ENCODE measurements around the gene MRTO4. TPM values are rescaled to one million over a fixed set of nuclear protein-coding genes. Genes with fewer than 3 reads are reported as not detected.
"Not testable (repeated sequence)": the region's sequence is repeated elsewhere in the genome, so short reads cannot be mapped to it uniquely, and the experiment has no call there.

Gene MRTO4
- total RNA-seq, 4 donors from 2014 or later = 16.4 to 33.0 (median 19.5) TPM

GRCh38 chr1:19239876-19240275, 11.7 kb upstream of the MRTO4 start:
- WGBS, 2 donors = 83 to 91% methylated on average over 7 of the region's 7 CpGs
- DNase-seq (ENCODE audit: low spot score in 2 of 2) = no peak
- Histone ChIP-seq H3K36me3 (peaks cover 0 to 99% (median 28%) of the 10 kb centered on the region in 3 donors), H3K27ac (no peak overlapping the region), H3K4me3 (no peak overlapping the region), H3K9me3 (no peaks in the 10 kb centered on the region), H3K4me1 (no peaks in the 10 kb centered on the region), H3K27me3 (no peaks in the 10 kb centered on the region)
- TF ChIP-seq CTCF (IDR thresholded peaks at IDR 0.05) = no peak
- TF ChIP-seq POLR2A (IDR thresholded peaks at IDR 0.05) = no peak
- TF ChIP-seq EP300 (IDR thresholded peaks at IDR 0.05) = no peak

- Histone ChIP-seq H3K36me3 (peaks cover 0 to 93% (median 28%) of the 10 kb centered on the region in 3 donors), H3K27ac (peak overlapping the region in 2 of 4 donors; percentile 56 to 65), H3K9me3 (no peaks in the 10 kb centered on the region), H3K27me3 (no peaks in the 10 kb centered on the region), H3K4me3 (no peak overlapping the region), H3K4me1 (no peaks in the 10 kb centered on the region)
- TF ChIP-seq EP300 (IDR thresholded peaks at IDR 0.05) (no peak), POLR2A (IDR thresholded peaks at IDR 0.05) (no peak), CTCF (IDR thresholded peaks at IDR 0.05) (peak; percentile 66 to 95 (median 89))
- DNase-seq (ENCODE audit: low spot score in 2 of 2) = peak; percentile 37 to 68
- 65 to 66% methylated on average over 7 of the region's 7 CpGs for WGBS, 2 donors
Measured at GRCh38 chr1:19240673-19241538, 10.7 kb upstream of the MRTO4 start.

GRCh38 chr1:19250629-19251304, 838 bp upstream of the MRTO4 start:
- H3K27ac ChIP-seq = peak overlapping the region; percentile 91 to 96 (median 92)
- DNase-seq (ENCODE audit: low spot score in 2 of 2) = no peak
- WGBS, 2 donors = 11 to 12% methylated on average over 14 of the region's 14 CpGs

GRCh38 chr1:19254416-19254815, 2.8 kb downstream of the MRTO4 start:
- no peak overlapping the region for H3K27ac ChIP-seq
- H3K4me3 ChIP-seq = no peak overlapping the region
- peaks cover 0 to 46% (median 0%) of the 10 kb centered on the region in 3 donors for H3K36me3 ChIP-seq
- no peaks in the 10 kb centered on the region for H3K27me3 ChIP-seq
- no peaks in the 10 kb centered on the region for H3K9me3 ChIP-seq
- H3K4me1 ChIP-seq = peaks cover 5 to 44% (median 25%) of the 10 kb centered on the region in 4 donors
- TF ChIP-seq CTCF (IDR thresholded peaks at IDR 0.05) = no peak
- TF ChIP-seq EP300 (IDR thresholded peaks at IDR 0.05) = no peak
- TF ChIP-seq POLR2A (IDR thresholded peaks at IDR 0.05) = no peak
- DNase-seq (ENCODE audit: low spot score in 2 of 2) = no peak

More at GRCh38 chr1:19250629-19251304, 838 bp upstream of the MRTO4 start:
- Histone ChIP-seq H3K4me3 (peak overlapping the region; percentile 75 to 94 (median 86)), H3K36me3 (peaks cover 0 to 10% (median 0%) of the 10 kb centered on the region in 3 donors), H3K27me3 (no peaks in the 10 kb centered on the region), H3K4me1 (peaks cover 5 to 48% (median 25%) of the 10 kb centered on the region in 4 donors), H3K9me3 (no peaks in the 10 kb centered on the region)
- no peak for TF ChIP-seq EP300 (IDR thresholded peaks at IDR 0.05)

- 78 to 86% methylated on average over 4 of the region's 4 CpGs for WGBS, 2 donors
- Histone ChIP-seq H3K4me3 (no peak overlapping the region), H3K27me3 (no peaks in the 10 kb centered on the region), H3K9me3 (no peaks in the 10 kb centered on the region), H3K4me1 (peaks cover 4 to 35% (median 23%) of the 10 kb centered on the region in 4 donors), H3K36me3 (peaks cover 4 to 55% (median 4%) of the 10 kb centered on the region in 3 donors), H3K27ac (no peak overlapping the region)
- TF ChIP-seq EP300 (IDR thresholded peaks at IDR 0.05) = no peak
- TF ChIP-seq CTCF (IDR thresholded peaks at IDR 0.05) = no peak
- no peak for TF ChIP-seq POLR2A (IDR thresholded peaks at IDR 0.05)
- DNase-seq (ENCODE audit: low spot score in 2 of 2) = no peak
Measured at GRCh38 chr1:19255288-19255687, 3.7 kb downstream of the MRTO4 start.

- H3K4me3 ChIP-seq; DNase-seq (ENCODE audit: low spot score in 2 of 2); H3K9me3 ChIP-seq; H3K27me3 ChIP-seq; H3K27ac ChIP-seq: not testable (repeated sequence)
- H3K4me1 ChIP-seq = peaks cover 0 to 27% (median 15%) of the 10 kb centered on the region in 4 donors
- H3K36me3 ChIP-seq = peaks cover 4 to 65% (median 7%) of the 10 kb centered on the region in 3 donors
- 82 to 86% methylated on average over 5 of the region's 5 CpGs for whole genome bisulfite sequencing, 2 donors
Measured at GRCh38 chr1:19256301-19256700, 4.7 kb downstream of the MRTO4 start.
